Ascending aorta (tissue), 2 donors: Measurements from ENCODE around the gene ZNF618. TPM values are rescaled to one million over a fixed set of nuclear protein-coding genes. Genes with fewer than 3 reads are reported as not detected.

ENCODE experiments used
- DNase-seq, 2 donors: peaks; one replicate each; pipeline ENCODE4 v3.0.0-alpha.2; 2019; ENCODE audit warnings: low spot score in 2 of 2
- H3K27ac ChIP-seq, 2 donors: fragments of 200-600 bp; sonication (generic); one replicate each; pipeline ENCODE4 v1.5.1; 2016 to 2017; ENCODE audit warnings: mild to moderate bottlenecking in 1 of 2
- H3K27me3 ChIP-seq: fragments of 200-600 bp; sonication (generic); one replicate; pipeline ENCODE4 v1.5.1; 2017
- H3K36me3 ChIP-seq, 2 donors: fragments of 200-600 bp; sonication (generic); one replicate each; pipeline ENCODE4 v1.5.1; 2016
- H3K4me1 ChIP-seq, 2 donors: fragments of 200-600 bp; sonication (generic); one replicate each; pipeline ENCODE4 v1.5.1; 2016 to 2017; ENCODE audit warnings: mild to moderate bottlenecking in 1 of 2
- H3K4me3 ChIP-seq, 2 donors: fragments of 200-600 bp; sonication (generic); one replicate each; pipeline ENCODE4 v1.5.1; 2016 to 2017; ENCODE audit warnings: mild to moderate bottlenecking in 1 of 2
- H3K9me3 ChIP-seq, 2 donors: fragments of 200-600 bp; sonication (generic); one replicate each; pipeline ENCODE4 v1.5.1; 2016
- intact Hi-C: fragments of 100-400 bp; cut with DNase I; formaldehyde crosslinking; loops from one replicate; pipeline ENCODE4 v1.15.1; 2023
- total RNA-seq: library from RNA; depleted of rRNA; stranded (reverse); fragments of >200 nt; gene quantifications from one replicate; pipeline ENCODE4 v1.1.0, GENCODE V29; 2016
- TF ChIP-seq, protein P1 (sequence below), 3 experiments: fragments of 200-600 bp in 2 of 3; fragments of 450-650 bp in 1 of 3; sonication (generic) in 2 of 3; IDR thresholded peaks; one replicate each; pipeline ENCODE4 v1.5.1; 2016 to 2019; ENCODE audit warnings: antibody characterized with exemption in 3 of 3, mild to moderate bottlenecking in 1 of 3, moderate library complexity in 1 of 3

The ZNF618 gene
- total RNA-seq, 1 donor from 2014 or later = 16.1 TPM

DNA sequence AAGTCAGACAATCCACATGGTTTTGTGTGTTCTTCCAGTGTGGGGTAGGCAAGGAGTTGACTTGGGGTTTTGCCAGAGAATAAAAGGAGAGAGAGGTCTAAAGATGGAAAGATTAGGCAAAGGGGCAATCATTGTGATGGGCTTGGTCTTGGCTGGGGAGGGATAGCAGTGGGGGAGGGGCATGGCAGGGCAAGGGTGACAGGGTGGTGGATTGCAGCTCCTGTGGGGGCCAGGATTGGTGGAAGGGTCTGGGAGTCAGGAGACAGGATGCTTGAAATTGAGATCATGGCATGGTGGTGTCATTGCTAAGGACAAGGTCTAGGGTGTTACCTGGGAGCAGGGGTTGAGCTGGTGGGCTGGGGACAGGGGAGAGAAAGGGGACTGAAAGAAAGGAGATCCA, 57.6 kb downstream of the ZNF618 start:
- DNase-seq = no peak
- Histone ChIP-seq H3K4me1 (peaks cover 5 to 36% of the 10 kb centered on the region in 2 donors), H3K9me3 (peaks cover 1 to 2% of the 10 kb centered on the region in 2 donors), H3K27ac (peak overlapping the region; percentile 63 to 80), H3K4me3 (no peak overlapping the region), H3K36me3 (no peaks in the 10 kb centered on the region), H3K27me3 (no peaks in the 10 kb centered on the region)
- intact Hi-C loops = no loop called here
- TF ChIP-seq, protein P1, sequence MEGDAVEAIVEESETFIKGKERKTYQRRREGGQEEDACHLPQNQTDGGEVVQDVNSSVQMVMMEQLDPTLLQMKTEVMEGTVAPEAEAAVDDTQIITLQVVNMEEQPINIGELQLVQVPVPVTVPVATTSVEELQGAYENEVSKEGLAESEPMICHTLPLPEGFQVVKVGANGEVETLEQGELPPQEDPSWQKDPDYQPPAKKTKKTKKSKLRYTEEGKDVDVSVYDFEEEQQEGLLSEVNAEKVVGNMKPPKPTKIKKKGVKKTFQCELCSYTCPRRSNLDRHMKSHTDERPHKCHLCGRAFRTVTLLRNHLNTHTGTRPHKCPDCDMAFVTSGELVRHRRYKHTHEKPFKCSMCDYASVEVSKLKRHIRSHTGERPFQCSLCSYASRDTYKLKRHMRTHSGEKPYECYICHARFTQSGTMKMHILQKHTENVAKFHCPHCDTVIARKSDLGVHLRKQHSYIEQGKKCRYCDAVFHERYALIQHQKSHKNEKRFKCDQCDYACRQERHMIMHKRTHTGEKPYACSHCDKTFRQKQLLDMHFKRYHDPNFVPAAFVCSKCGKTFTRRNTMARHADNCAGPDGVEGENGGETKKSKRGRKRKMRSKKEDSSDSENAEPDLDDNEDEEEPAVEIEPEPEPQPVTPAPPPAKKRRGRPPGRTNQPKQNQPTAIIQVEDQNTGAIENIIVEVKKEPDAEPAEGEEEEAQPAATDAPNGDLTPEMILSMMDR (IDR thresholded peaks at IDR 0.05) = no peak

DNA sequence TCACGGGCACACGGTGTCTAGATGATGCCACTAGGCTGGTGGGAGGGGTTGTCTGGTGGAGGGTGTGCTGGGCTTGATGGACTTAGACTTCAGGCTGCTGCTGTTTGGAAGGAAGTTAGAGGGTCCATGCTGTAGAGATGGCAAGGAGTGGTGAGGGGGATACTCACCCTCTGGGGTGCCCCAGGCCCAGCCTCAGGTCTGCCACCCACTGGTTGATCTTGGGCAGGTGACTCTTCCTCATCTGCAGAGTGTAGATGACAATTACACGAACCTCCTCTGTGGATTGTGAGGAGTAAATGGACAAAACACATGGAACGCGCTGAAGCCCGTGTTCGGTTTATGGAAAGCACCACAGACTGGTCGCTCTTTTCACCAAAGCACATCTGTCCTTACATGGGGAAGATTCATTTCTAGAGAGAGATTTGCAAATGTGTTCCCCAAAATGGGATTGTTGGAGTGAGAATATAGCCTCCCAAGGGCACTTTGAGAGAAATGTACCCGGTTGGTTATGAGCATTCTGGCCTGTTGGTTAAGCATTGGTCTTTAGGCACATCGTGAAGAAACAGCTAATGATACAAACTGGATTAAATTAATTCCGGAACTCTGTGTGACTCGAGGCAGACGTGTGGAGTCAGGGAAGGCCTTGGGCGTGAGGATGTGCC, 58.2 kb downstream of the ZNF618 start:
- peaks cover 5 to 33% of the 10 kb centered on the region in 2 donors for H3K4me1 ChIP-seq
- intact Hi-C loops = no loop called here
- no peak overlapping the region for H3K4me3 ChIP-seq
- H3K9me3 ChIP-seq = no peaks in the 10 kb centered on the region
- TF ChIP-seq, protein P1 (IDR thresholded peaks at IDR 0.05) = no peak
- DNase-seq = no peak
- H3K27me3 ChIP-seq = no peaks in the 10 kb centered on the region
- H3K36me3 ChIP-seq = no peaks in the 10 kb centered on the region
- peak overlapping the region; percentile 63 to 80 for H3K27ac ChIP-seq

DNA sequence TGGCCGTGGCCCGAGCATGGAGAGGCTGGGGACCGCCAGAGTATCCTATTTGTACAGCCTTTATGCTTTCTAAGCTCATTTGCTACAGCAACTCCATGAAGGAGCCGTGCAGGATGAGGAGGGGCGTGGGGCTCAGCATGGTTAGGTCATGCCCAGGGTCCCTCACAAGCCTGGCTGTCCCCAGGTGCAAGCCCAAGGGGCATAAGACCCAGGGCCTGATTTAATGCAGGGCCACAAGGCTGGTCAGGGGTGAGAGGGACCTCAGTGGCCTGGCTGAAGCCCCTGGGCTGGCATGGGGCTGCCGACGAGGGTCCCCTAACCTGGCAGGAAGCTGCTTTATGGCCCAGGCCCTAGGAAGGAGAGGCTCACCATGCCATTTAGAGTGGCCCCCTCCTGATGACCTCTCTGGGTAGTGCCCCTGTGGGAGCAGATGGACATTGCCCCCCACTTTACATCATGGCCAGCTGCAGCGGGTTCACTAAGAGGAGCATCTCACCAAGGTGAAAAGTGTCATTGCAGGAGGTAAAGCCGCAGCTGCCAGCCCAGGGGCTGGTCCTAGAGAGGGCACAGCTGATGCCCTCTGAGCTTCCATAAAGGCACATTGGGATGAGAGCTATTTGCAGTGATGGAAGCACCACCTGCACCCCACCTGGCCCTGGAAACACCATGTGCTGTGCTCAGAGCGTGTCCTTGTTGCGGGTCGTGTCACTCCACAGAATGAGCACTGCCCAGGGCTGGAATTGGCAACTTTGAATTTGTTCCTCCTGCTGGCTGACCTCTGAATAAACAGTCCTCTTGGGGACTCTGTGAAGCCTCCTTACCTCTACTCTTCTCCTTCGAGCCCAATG, 58.9 kb downstream of the ZNF618 start:
- H3K9me3 ChIP-seq = no peaks in the 10 kb centered on the region

DNA sequence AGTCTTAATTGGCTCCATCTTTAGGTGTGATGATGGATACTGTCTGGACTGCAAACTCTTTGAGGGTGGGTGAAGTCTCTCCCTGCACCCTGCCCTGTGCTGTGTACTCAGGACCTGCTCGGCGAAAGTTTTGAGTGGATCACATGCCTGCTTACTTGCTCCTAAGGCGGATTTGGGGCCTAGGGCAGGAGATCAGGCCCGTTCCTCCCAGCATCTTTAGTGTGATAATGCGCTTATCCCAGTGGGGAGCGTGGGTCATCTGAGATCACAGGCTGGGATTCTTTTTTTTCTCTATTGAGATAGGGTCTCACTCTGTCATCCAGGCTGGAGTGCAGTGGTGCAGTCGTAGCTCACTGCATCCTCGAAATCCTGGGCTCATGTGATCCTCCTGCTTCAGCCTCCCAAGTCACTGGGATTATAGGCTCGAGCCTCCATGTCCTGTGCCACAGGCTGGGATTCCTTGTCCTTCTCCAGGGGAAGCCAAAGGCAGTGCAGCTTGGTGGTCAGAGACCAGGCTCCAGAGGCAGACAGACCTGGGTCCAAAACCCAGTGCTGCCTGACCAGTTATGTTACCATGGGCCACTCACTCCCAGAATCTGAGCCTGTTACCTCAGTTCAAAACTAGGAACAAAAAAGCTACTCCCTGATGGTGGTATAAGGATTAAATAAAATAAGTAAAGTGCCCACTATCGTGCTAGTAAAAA, 59.7 kb downstream of the ZNF618 start:
- intact Hi-C loops = no loop called here
- peaks cover 0 to 21% of the 10 kb centered on the region in 2 donors for H3K4me1 ChIP-seq

More for the DNA sequence above, 58.9 kb downstream of the ZNF618 start:
- Histone ChIP-seq H3K4me3 (no peak overlapping the region), H3K4me1 (peaks cover 2 to 29% of the 10 kb centered on the region in 2 donors), H3K36me3 (no peaks in the 10 kb centered on the region), H3K27me3 (no peaks in the 10 kb centered on the region), H3K27ac (peak overlapping the region; percentile 10 to 80)
- intact Hi-C loops = no loop called here
- no peak for DNase-seq
- TF ChIP-seq, protein P1 (IDR thresholded peaks at IDR 0.05) = no peak

DNA sequence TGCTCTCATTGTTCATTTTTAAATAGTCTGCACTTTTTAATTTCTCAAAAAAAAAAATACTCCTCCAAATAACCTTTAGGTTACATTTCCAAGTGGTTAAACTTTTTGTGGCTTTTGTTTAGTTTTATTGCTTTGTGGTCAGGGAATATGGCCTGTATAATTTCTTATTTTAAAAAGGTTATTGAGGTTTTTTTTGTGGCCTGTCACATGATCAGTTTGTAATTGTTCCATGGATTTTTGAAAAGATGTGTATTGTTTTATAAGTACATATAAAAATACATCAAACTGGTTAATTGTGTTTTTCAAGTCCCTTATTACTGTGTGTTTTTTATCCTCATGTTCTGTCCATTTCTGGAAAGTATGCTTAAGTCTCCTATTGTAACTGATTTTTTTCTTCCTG, 64.0 kb downstream of the ZNF618 start:
- intact Hi-C loops = no loop called here
- peaks cover 0 to 2% of the 10 kb centered on the region in 2 donors for H3K4me1 ChIP-seq
- H3K9me3 ChIP-seq = no peaks in the 10 kb centered on the region
- H3K36me3 ChIP-seq = no peaks in the 10 kb centered on the region
- no peak overlapping the region for H3K4me3 ChIP-seq
- TF ChIP-seq, protein P1 (IDR thresholded peaks at IDR 0.05) = no peak
- DNase-seq = no peak
- H3K27me3 ChIP-seq = no peaks in the 10 kb centered on the region
- H3K27ac ChIP-seq = no peak overlapping the region

More for the DNA sequence above, 59.7 kb downstream of the ZNF618 start:
- DNase-seq = no peak
- Histone ChIP-seq H3K4me3 (no peak overlapping the region), H3K36me3 (no peaks in the 10 kb centered on the region), H3K9me3 (no peaks in the 10 kb centered on the region), H3K27me3 (no peaks in the 10 kb centered on the region), H3K27ac (peak overlapping the region in 1 of 2 donors; percentile 48)
- TF ChIP-seq, protein P1 (IDR thresholded peaks at IDR 0.05) = no peak
